Stimulated activated CD4-positive, alpha-beta T cell treated with anti-CD3 and anti-CD28 coated beads, TNF-alpha, amount 100 ng/mL, for 1 hour (primary cell): ENCODE results near the gene CCDC160.
"Not testable (repeated sequence)": the region's sequence is repeated elsewhere in the genome, so short reads cannot be mapped to it uniquely, and the experiment has no call there.

Experiments
- DNase-seq, 3 donors: peaks; one replicate each; pipeline ENCODE4 v3.0.0-alpha.2; 2020; ENCODE audit warnings: low read depth in 3 of 3, low spot score in 1 of 3

Gene CCDC160

DNA sequence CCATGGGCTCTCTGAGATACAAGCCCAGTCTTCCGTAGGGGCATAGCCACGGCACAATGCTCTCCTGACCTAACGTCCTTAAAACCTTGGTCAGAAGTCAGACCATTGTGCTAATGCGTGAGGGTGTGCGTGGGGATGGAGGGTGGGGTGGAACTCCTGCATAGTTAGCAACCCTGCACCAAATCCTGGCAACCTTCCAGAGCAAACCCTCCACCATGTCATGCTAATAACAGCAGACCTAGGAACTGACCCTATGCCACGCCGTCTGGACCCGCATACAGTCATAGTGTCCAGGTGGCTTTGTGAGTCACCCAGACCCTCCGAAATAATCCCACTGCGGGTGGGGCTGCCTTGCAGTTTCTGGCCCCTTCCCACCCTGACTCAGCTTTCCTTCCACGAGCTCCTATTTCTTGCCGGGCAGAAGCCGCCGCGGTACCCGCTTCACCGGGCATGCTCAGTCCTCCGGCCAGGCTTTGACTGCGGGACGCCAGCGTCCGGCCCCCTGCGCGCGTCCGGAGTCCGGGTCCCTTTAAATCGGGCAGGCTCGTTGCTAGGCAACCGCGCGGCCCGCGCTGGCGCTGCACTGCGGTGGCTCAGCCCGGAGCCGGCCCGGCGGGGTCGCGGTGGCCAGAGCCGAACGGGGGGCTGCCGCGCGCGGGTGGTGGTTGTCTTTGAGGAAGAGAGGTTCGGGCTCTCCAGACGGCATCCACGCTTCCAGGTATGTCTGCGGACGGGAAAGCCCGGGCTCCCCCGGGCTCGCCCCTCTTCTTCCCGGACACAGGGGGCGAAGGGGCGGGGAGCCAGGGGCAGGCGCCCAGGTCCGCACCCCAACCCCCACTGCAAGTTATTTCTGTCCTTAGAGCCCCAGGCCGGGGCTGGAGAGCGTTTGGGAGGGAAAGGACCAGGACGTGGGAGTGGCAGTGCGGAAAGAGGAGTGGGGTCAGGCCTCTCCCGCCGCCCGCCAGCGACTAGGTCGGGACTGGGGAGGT, at the start of gene CCDC160:
CCDC160 (plus strand) TSS at position 557 of the 989 bp plus-strand sequence. CDS start 7,619 bp downstream, outside the sequence.
- no peak for DNase-seq

DNA sequence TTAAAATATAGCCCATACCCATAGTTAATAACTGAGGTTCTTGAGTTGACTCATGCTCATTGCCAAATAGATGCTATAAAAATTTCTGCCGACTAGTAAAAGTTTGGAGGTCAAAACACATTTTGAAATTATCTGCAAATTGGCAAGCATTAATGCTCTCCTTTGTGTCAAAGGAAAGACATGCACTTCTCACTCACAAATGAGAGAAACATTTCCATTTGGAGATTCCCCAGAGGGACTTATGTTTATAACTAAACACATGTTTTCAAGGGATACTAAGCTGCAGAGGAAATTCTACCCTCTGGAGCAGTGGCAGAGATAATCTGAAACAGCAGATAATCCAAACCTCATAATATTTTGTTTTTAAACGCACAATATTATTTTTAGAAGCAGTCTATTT, 45.7 kb upstream of the CCDC160 start:
- DNase-seq: no peak

DNA sequence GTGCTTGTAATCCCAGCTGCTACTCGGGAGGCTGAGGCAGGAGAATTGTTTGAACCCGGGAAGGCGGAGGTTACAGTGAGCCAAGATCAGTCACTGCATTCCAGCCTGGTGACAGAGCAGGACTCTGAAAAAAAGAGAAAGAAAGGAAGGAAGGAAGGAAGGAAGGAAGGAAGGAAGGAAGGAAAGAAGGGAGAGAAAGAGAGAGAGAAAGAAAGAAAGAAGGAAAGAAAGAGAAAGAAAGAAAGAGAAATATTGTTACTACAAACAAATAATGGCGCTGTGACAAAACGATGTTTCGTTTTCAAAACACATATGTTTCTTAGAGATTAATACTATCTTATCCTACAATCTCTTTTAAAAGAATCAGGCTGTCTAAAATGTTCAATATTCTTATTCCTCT, 42.1 kb upstream of the CCDC160 start:
- DNase-seq: no peak

DNA sequence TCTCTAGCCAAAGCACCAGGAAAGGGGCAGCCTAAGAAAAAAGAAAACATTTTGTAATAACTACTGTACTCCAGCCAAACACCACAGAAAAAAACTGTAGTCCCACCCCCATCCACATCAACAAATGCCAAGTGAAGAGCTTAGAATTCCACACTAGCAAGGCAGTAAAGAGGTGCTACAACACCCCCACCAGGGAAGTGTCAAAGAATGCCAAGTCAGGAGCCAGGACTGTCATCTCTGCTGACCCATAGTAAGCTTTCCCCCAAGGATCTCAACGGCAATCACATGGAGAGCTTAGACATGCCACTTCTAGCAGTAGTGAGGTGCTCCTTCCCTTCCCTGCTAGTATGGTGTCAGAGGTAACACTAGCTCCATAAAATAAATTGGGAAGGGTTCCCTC, 34.4 kb upstream of the CCDC160 start:
- DNase-seq: no peak

DNA sequence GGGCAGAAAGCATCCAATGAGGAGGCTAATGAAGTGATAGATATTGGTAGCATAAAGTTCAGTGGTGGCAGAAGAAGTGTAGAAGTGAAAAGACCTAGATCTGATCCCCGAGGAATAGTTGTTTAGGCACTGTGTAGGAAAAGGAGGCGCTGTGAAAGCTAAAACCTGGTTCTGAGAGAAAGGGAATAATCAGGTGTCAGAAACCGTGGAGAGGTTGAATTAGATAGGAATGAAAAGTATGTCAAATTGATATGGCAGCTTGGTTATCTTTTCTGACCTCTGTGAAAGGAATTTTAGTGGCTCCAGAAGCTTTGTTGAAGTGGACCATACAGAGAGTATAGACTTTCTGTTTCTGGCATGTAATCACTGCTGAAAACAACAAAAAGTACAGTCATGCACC, 30.8 kb upstream of the CCDC160 start:
- DNase-seq: no peak

DNA sequence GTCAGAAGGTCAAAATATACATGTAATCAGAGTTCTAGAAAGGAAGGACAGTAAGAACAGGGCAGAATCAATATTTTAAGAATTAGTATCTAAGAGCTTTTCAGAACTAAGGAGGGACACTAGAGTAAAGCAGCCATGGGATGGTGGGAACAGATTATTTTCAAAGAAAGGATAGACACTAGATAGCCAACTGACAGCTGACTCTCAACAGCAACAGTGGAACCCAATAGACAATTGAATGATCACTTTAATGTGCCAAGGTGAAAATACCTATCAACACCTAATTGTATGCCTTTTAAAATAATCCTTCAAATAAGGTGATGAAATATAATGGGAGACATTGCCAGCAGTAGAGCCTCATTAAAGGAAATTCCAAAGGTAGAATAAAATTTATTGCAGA, 26.5 kb upstream of the CCDC160 start:
- no peak for DNase-seq

DNA sequence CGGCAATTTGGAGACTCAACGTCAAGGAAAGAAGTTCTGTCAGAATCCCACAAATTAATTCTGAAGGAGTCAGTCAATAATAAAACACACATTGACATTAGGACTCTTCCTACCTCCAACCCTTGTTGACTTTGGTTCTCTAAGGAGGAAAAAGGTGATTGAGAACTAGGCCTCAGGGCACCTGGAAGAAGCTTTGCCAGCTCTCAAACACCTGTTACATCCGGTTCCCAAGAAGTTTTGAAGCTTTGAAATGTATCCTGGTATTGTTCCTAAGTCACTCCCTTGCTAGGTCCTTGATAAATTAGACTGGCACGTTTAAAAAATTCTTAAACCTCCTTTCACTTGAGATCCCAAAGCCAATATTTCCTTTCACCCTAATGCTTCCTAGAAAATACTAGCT, 1.7 kb upstream of the CCDC160 start:
- no peak for DNase-seq

DNA sequence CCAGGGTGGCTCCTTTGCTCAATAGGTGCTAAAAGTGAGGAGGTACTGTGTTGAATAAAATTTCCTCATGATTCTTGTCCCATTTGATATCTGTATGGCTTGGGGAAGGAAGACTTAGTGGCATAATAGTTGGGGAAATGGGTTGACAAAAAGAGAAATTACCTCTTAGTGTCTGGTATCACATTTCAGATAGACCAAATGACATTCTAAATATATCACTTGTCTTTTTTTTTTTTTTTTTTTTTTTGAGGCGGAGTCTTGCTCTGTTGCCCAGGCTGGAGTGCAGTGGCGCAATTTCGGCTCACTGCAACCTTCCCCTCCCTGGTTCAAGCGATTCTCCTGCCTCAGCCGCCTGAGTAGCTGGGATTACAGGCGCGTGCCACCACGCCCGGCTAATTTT, 1.2 kb downstream of the CCDC160 start:
- not testable (repeated sequence) for DNase-seq

DNA sequence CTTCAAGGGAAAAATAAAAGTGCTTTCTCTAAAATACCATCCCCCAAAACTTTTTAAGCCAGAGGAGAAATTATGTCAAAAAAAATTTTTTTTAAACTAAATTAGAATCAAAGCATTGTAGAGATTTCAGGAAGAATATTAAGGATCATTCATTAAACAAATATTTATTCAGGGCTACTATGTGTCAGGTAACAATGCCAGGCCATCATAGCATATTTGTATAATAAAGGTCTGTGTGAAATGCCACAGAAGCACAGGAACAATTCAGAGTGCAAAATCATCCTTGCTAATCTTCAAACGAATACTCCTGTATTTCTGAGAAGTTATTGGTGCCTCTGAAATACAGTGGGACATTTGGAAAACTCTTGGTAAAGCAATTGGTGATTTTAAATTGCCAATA, 2.0 kb downstream of the CCDC160 start:
- DNase-seq: no peak

DNA sequence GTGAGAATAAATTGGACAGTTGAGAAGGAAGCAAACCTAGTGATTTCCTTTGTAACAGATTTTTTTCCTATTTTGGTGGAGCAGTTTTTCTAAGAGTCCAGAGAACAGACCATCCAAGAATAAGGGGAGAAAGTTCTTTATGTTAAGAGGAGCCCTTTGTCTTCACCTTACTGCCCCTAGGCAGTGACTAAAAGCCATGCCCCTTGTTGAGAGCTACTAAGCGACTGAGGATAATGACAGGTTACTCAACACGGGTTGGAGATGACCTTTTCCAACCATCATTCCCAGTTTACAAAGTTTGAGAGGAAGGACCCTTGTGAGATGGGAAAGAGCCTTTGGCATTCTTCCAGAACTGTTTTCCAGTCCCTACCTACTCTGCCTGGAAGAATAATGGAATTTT, 3.2 kb downstream of the CCDC160 start:
- no peak for DNase-seq

DNA sequence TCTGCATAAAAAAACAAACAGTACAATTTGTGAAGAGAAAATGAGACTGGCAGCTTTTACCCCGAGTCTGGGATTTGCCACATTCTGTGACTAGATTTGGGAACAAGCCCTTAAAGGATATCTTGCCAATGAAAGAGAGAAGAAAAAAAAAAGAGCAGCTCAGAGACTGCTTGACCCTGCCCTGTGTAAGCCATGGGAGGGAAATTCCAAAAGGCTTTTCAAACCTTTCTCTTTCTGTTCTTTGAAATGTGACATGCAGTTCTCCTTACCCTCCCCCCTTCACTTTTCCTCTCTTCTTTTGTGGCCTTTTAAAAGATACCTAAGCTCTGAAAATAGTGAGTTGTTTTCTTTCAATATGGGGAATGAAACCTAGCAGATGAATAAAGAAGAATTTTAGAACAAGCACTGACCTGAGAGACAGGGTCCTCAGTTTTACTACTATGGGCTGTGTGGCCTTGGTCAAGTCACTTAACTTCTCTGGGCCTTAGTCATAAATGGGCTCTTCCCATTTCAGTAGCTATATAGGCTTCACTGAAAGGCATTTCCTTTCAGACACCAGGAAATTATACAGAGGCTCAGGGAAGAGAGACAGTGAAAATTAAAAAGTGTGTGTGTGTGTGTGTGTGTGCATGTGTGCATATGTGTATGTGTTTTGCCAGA, 5.1 kb downstream of the CCDC160 start:
- no peak for DNase-seq

DNA sequence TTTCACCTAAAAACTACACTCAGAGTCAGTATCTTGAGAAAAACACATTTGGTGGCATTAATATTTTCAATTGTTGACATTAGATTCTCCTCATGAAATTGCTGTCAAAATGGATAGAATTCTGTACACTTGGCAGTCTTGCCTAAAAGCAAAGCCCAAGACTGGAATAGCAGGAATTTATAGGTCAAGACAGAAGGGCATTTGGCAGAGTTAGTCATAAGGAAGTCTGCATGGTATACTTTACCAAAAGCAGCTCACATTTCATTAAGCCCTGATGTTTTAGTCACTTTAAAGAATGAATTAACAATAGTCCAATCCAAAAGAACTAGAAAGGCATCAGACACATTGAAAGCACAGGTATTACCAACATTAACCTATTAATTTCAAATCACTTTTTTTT, 7.1 kb downstream of the CCDC160 start:
- DNase-seq: no peak

DNA sequence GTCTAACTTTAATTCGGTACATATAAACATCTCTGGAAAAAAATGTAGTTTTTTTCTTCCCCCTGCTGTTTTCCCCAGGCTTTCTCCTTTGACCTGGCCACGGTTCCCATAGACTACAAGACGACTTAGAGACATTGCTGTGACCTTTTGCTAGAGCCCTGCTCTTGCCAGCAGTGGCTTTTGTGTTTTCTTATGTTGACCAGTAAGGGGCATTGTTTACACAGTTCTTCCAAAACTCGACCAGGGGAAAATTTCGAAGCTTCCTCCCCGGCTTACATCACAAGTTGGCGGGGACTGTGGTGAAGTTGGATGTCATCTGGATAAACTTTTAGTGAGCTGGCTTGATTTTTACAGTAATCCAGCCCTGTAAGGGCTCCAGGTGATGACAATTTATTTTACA, 9.3 kb downstream of the CCDC160 start:
- DNase-seq: no peak

DNA sequence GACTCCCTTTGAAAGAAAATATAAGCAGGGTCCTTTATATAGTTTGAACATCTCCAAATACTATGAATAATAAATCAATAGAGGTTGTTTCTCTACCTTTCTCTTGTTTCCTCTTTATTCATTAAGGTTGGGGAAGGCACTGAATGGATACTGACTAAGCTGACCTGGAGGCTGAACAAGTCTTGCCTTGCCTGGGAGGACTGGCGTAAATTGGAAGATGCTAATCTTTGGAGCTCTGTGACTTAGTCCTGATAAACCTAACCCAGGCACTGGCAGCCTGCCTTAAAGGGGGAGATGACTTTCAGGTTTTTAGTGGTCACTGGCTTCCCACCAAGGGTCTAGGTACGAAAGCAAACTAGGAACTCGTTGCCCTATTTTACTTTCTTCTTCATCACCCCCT, 10.5 kb downstream of the CCDC160 start:
- DNase-seq: no peak

DNA sequence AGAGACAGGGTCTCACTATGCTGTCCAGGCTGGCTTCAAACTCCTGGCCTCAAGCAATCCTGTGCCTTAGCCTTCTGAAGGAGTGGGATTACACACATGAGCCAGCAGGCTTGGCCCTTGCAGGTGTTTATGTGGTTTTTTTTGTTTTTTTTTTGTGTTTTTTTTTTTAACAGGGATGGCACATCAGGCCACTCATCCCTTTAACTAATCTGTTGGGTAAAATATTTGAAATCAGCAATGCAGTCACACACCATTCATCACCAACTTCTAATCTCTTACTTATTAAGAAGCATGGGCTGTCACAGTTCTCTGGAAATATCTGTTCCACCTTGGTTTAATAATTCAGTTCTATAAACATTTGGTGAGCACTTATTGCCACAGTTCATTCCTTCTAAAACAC, 12.3 kb downstream of the CCDC160 start:
- no peak for DNase-seq

DNA sequence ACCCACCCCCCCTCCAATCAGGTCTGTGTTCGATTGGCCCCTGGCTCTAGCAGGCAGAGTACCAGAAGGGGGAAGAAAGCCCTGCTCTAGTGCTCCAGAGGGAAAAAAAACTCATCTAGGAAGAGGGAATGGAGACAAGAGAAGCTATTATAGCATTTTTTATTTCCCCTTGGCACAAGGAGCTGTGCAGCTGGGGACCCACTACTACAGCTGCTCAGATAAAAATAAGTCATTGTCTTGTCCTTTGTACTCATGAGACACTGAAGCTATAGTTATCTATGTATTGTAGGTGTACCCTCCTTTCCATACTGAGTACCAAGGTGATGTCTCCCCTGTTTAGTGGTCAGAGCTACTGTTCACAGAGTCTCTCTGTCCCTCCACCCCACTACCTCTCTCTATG, 14.3 kb downstream of the CCDC160 start:
- DNase-seq: no peak

DNA sequence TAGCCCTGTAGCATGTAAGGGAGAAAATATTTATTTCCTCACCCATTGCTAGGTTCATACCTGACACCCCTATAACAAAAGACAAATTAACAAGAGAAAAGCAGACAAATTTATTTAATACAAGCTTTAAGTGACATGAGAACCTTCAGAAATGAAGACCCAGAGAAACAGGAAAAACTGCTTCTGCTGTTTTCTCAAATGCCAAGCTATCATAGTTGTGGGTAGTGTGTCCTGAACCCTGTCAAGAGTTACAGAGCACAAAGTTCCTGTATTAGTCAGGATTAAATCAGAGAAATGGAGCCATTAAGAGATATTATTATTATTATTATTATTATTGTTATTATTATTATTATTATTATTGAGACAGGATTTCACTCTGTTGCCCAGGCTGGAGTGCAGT, 17.5 kb downstream of the CCDC160 start:
- no peak for DNase-seq

DNA sequence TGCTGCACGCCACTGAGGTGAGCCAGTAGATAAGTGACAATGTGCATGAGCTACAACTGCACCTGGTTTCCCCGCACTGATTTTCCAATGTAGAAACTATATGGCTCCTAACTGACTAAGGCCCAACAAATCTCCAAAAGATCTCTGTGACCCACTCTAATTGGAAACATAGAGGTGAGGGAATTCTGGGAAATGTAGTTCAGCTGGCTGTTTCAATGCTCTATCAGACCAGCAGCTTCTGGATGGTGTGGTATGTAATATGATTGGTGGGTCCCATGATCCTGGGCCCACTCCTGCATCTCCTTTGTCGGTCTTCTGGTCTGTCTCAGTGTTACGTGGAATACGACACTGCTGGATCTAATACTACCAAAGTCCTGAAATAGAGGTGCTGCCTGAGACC, 18.6 kb downstream of the CCDC160 start:
- no peak for DNase-seq

DNA sequence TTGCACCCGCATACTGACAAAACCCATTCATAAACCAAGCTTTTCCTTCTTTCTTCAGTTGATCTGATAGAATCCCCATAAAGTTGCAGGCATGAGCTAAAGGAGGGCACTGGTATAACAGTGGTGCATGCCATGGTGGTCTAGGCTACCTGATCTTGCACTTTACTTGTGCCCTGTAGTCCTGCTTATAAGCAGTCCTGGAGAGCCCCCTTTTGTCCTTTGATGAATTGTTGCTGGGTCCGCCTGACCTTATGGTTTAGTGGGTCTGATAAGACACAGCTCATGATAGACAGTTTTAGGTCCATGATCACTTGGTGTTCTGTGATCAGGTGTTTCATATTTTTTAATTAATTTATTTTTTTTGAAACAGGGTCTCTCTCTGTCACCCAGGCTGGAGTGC, 19.7 kb downstream of the CCDC160 start:
- no peak for DNase-seq

DNA sequence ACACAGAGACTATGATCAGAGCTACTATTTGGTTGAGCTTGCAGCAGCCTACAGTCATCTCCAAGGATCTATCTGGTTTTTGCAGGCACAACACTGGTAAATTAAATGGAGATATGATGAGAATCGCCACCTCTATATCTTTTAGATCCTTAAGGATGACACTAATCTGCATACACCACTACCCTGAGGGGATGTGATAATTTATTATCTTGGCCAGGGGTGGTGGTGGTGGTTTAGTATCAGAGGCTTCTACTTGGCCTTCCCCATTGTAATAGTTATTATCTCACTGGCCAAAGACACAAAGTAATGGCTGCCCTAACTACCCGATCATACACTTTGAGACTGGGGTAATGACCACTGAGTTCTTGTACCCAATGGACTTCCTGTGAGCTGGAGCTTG, 21.2 kb downstream of the CCDC160 start:
- no peak for DNase-seq

DNA sequence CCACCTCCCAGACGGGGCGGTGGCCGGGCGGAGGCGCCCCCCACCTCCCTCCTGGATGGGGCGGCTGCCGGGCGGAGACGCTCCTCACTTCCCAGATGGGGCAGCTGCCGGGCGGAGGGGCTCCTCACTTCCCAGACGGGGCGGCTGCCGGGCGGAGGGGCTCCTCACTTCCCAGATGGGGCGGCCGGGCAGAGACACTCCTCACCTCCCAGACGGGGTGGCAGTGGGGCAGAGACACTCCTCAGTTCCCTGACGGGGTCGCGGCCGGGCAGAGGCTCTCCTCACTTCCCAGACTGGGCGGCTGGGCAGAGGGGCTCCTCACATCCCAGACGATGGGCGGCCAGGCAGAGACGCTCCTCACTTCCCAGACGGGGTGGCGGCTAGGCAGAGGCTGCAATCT, 49.0 kb downstream of the CCDC160 start:
- DNase-seq: not testable (repeated sequence)

DNA sequence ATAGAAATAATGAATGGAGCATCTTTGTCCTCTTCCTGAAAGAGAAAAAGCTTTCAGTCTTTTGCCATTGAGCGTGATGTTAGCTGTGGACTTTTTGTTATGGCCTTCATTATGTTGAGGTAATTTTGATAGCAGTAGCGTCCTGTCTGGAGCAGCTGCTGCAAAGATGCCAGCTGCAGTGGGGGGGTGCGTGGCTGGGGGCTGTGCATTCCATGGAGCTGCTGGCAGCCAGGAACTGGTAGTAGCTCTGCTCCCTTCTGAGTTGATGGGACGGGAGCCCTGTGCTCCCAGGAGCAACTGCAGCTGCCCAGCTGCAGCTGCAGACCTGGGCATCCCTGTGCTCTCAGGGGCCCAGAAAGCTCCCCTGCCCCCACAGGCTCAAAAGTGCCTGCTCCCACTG, 50.4 kb downstream of the CCDC160 start:
- DNase-seq: no peak

DNA sequence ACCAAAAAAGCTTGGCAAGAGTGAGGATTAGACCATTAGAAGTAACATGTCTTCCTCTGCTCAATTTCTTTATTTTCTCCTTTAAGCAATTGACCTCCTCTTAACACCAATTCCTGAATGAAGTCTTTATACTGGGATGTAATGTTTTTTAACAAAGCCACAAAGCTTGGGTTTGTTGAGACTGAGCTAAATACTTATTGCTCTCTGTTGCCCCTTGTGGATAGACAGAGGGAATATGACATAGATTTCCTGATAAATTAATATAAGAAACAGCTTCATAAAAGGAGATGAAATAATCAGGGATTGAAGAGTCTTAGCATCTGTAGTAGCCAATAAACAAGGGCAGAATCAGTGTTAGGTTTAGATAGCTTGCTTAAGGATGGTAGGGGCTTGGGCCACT, 57.6 kb downstream of the CCDC160 start:
- DNase-seq: no peak
